Keratinocyte (primary cell): Measurements from ENCODE around the gene TMEM244. TPM values are rescaled to one million over a fixed set of nuclear protein-coding genes. Genes with fewer than 3 reads are reported as not detected.

Experiments used
- DNase-seq: peaks from one replicate; pipeline ENCODE4 v3.0.0-alpha.2; 2011; ENCODE audit warnings: low read depth, missing footprints, low spot score
- FAIRE-seq: peaks from 2 replicates; lab custom pipeline; 2011; peaks lifted over from hg19 to GRCh38; lab: Jason Lieb, UNC
- H2AFZ ChIP-seq: 2 replicates; pipeline ENCODE4 v1.6.0; 2012; ENCODE audit warnings: low read length, control low read depth, inconsistent platforms; ENCODE audit not compliant: control insufficient read depth
- H3K27ac ChIP-seq: 2 replicates; pipeline ENCODE4 v1.5.1; 2011; ENCODE audit warnings: low read length; ENCODE audit not compliant: control insufficient read depth, insufficient read depth
- H3K27me3 ChIP-seq: 3 replicates; pipeline ENCODE4 v1.6.0; 2011; ENCODE audit warnings: low read length; ENCODE audit not compliant: control insufficient read depth, insufficient read depth; ENCODE audit errors: extremely low read depth
- H3K36me3 ChIP-seq, 2 experiments: 2 replicates in 1 of 2; 3 replicates in 1 of 2; pipeline ENCODE4 v1.5.1; 2011; ENCODE audit warnings: low read length in 2 of 2, mild to moderate bottlenecking in 1 of 2; ENCODE audit not compliant: control insufficient read depth in 2 of 2, insufficient read depth in 2 of 2; ENCODE audit errors: extremely low read depth in 1 of 2
- H3K4me1 ChIP-seq: 3 replicates; pipeline ENCODE4 v1.5.1; 2011; ENCODE audit warnings: low read length; ENCODE audit not compliant: control insufficient read depth, insufficient read depth; ENCODE audit errors: extremely low read depth
- H3K4me2 ChIP-seq: 3 replicates; pipeline ENCODE4 v1.6.0; 2011; ENCODE audit warnings: low read depth, low read length; ENCODE audit not compliant: control insufficient read depth, insufficient read depth; ENCODE audit errors: extremely low read depth
- H3K4me3 ChIP-seq, 3 experiments: fragments of 200-600 bp in 1 of 3; sonication (generic) in 1 of 3; 2 replicates in 2 of 3; 3 replicates in 1 of 3; pipeline ENCODE4 v1.5.1; 2011 to 2016; ENCODE audit warnings: low read length in 3 of 3, mild to moderate bottlenecking in 3 of 3, control low read depth in 2 of 3, inconsistent platforms in 1 of 3, low read depth in 1 of 3, mixed read lengths in 1 of 3, mixed run types in 1 of 3, moderate library complexity in 1 of 3; ENCODE audit not compliant: control insufficient read depth in 2 of 3, insufficient read depth in 2 of 3; ENCODE audit errors: extremely low read depth in 1 of 3
- H3K79me2 ChIP-seq: 2 replicates; pipeline ENCODE4 v1.6.0; 2012; ENCODE audit warnings: low read length; ENCODE audit not compliant: control insufficient read depth, insufficient read depth
- H3K9ac ChIP-seq: 3 replicates; pipeline ENCODE4 v1.6.0; 2011; ENCODE audit warnings: low read length; ENCODE audit not compliant: control insufficient read depth, insufficient read depth; ENCODE audit errors: extremely low read depth
- H3K9me1 ChIP-seq: 3 replicates; pipeline ENCODE4 v1.6.0; 2011; ENCODE audit warnings: low read length; ENCODE audit not compliant: control insufficient read depth, insufficient read depth; ENCODE audit errors: extremely low read depth
- H3K9me3 ChIP-seq: 2 replicates; pipeline ENCODE4 v1.5.1; 2012; ENCODE audit warnings: low read depth, low read length; ENCODE audit not compliant: control insufficient read depth
- H4K20me1 ChIP-seq: 3 replicates; pipeline ENCODE4 v1.6.0; 2011; ENCODE audit warnings: low read length; ENCODE audit not compliant: control insufficient read depth, insufficient read depth; ENCODE audit errors: extremely low read depth
- CTCF ChIP-seq, 3 experiments: IDR thresholded peaks in 1 of 3; conservative IDR thresholded peaks in 1 of 3; optimal IDR thresholded peaks in 1 of 3; 2 replicates in 2 of 3; 3 replicates in 1 of 3; pipeline versions ENCODE3 to v1.5.1; 2011; ENCODE audit warnings: low read length in 3 of 3, mild to moderate bottlenecking in 3 of 3, moderate library complexity in 2 of 3, control low read depth in 1 of 3, inconsistent platforms in 1 of 3; ENCODE audit not compliant: insufficient read depth in 2 of 3; ENCODE audit errors: extremely low read depth in 1 of 3
- EZH2 ChIP-seq: IDR thresholded peaks from one replicate; pipeline ENCODE4 v1.6.1; 2012; ENCODE audit warnings: inconsistent platforms, mild to moderate bottlenecking, low read length, moderate library complexity
- dilution Hi-C: fragments of 300-500 bp; cut with MboI; formaldehyde crosslinking; loops from one replicate; pipeline ENCODE4 v1.7.0; 2020; ENCODE audit warnings: low sequenced_read_pairs; ENCODE audit not compliant: extremely low pct_ligation_motif_present
- polyA plus RNA-seq, 5 experiments: library from polyadenylated mRNA; depleted of rRNA in 3 of 5; stranded (reverse) in 3 of 5; stranded (forward) in 1 of 5; unstranded in 1 of 5; fragments of >200 nt; gene quantifications; 1 replicate in 1 of 5; 2 replicates in 3 of 5; 3 replicates in 1 of 5; pipeline versions ENCODE4 v1.2.1 to v1.2.3, GENCODE V29; 2011 to 2012; ENCODE audit warnings: missing spikeins in 2 of 5, low read depth in 1 of 5, low replicate concordance in 1 of 5

Gene TMEM244
- polyA plus RNA-seq, 1 donor (not counting 4 experiments of a cell fraction or from before 2014, with no cell fraction given), result 0.12 TPM

GRCh38 chr6:129863664-129864063, 2.5 kb upstream of the TMEM244 start:
- Histone ChIP-seq H3K9ac (no peak overlapping the region), H3K9me1 (no peaks in the 10 kb centered on the region), H3K4me3 (no peak overlapping the region), H3K4me1 (peaks cover 26% of the 10 kb centered on the region), H3K27ac (peak overlapping the region; percentile 57), H3K27me3 (no peaks in the 10 kb centered on the region), H3K79me2 (no peaks in the 10 kb centered on the region), H3K36me3 (no peaks in the 10 kb centered on the region), H3K9me3 (no peaks in the 10 kb centered on the region), H4K20me1 (no peaks in the 10 kb centered on the region), H2AFZ (no peak overlapping the region), H3K4me2 (no peak overlapping the region)
- dilution Hi-C loops, result no loop called here
- TF ChIP-seq CTCF (optimal IDR thresholded peaks at IDR 0.05 in 1 of 3, IDR thresholded peaks at IDR 0.05 in 1 of 3, conservative IDR thresholded peaks at IDR 0.05 in 1 of 3; ENCODE audit: extremely low read depth in 1 of 3, insufficient read depth in 2 of 3, low read length in 3 of 3), result no peak
- TF ChIP-seq EZH2, result no peak
- FAIRE-seq, result peak; percentile 85
- peak; percentile 56 for DNase-seq

- Histone ChIP-seq H3K4me3 (no peak overlapping the region), H3K9me3 (no peaks in the 10 kb centered on the region), H3K4me2 (no peak overlapping the region), H4K20me1 (no peaks in the 10 kb centered on the region), H3K27ac (no peak overlapping the region), H3K79me2 (no peaks in the 10 kb centered on the region), H3K27me3 (no peaks in the 10 kb centered on the region), H3K4me1 (peaks cover 25% of the 10 kb centered on the region), H3K9ac (no peak overlapping the region), H2AFZ (no peak overlapping the region), H3K36me3 (no peaks in the 10 kb centered on the region), H3K9me1 (no peaks in the 10 kb centered on the region)
- DNase-seq, result no peak
- no peak for FAIRE-seq
- TF ChIP-seq CTCF (optimal IDR thresholded peaks at IDR 0.05 in 1 of 3, IDR thresholded peaks at IDR 0.05 in 1 of 3, conservative IDR thresholded peaks at IDR 0.05 in 1 of 3; ENCODE audit: extremely low read depth in 1 of 3, insufficient read depth in 2 of 3, low read length in 3 of 3) (no peak), EZH2 (no peak)
- dilution Hi-C loops, result no loop called here
Measured at GRCh38 chr6:129859524-129859923, 1.6 kb downstream of the TMEM244 start.
